Measurements from ENCODE around the gene CSRP3. TPM values are rescaled to one million over a fixed set of nuclear protein-coding genes. Genes with fewer than 3 reads are reported as not detected.

CSRP3 gene
- total RNA-seq, 1 donor from 2014 or later: 1,083 TPM

GRCh38 chr11:19196432-19196831 is 5.4 kb downstream of the CSRP3 start:
- no peak for DNase-seq
- ATAC-seq (ENCODE audit: poor library complexity): peak; percentile 42
- intact Hi-C loops (cut with DNase I): no loop called here

GRCh38 chr11:19194620-19195308 is 7.0 kb downstream of the CSRP3 start:
- ATAC-seq (ENCODE audit: poor library complexity) (no peak), DNase-seq (no peak)
- intact Hi-C loops (cut with DNase I): no loop called here

- no peak for ATAC-seq (ENCODE audit: poor library complexity)
- DNase-seq: no peak
- intact Hi-C loops (cut with DNase I): no loop called here
Measured at GRCh38 chr11:19193916-19194315, 7.9 kb downstream of the CSRP3 start.

- intact Hi-C loops (cut with DNase I): no loop called here
- DNase-seq (no peak), ATAC-seq (ENCODE audit: poor library complexity) (peak; percentile 78)
Measured at GRCh38 chr11:19191530-19192169, 10.1 kb downstream of the CSRP3 start.

GRCh38 chr11:19187833-19188258 is 13.9 kb downstream of the CSRP3 start:
- ATAC-seq (ENCODE audit: poor library complexity) (no peak), DNase-seq (no peak)
- intact Hi-C loops (cut with DNase I): no loop called here

- intact Hi-C loops (cut with DNase I): no loop called here
- DNase-seq (no peak), ATAC-seq (ENCODE audit: poor library complexity) (no peak)
Measured at GRCh38 chr11:19187114-19187832, 14.5 kb downstream of the CSRP3 start.

GRCh38 chr11:19185516-19186052 is 16.2 kb downstream of the CSRP3 start:
- no peak for ATAC-seq (ENCODE audit: poor library complexity)
- DNase-seq: no peak
- intact Hi-C loops (cut with DNase I): no loop called here

GRCh38 chr11:19185036-19185435 is 16.7 kb downstream of the CSRP3 start:
- DNase-seq (no peak), ATAC-seq (ENCODE audit: poor library complexity) (no peak)
- intact Hi-C loops (cut with DNase I): no loop called here

GRCh38 chr11:19183646-19184045 is 18.1 kb downstream of the CSRP3 start:
- intact Hi-C loops (cut with DNase I): no loop called here
- no peak for ATAC-seq (ENCODE audit: poor library complexity)
- DNase-seq: no peak

- ATAC-seq (ENCODE audit: poor library complexity) (peak; percentile 16), DNase-seq (no peak)
- intact Hi-C loops (cut with DNase I): no loop called here
Measured at GRCh38 chr11:19181531-19182261, 20.1 kb downstream of the CSRP3 start.

GRCh38 chr11:19176629-19177186 is 25.1 kb downstream of the CSRP3 start:
- intact Hi-C loops (cut with DNase I): no loop called here
- no peak for DNase-seq
- ATAC-seq (ENCODE audit: poor library complexity): no peak

GRCh38 chr11:19173964-19174638 is 27.7 kb downstream of the CSRP3 start:
- ATAC-seq (ENCODE audit: poor library complexity): no peak
- intact Hi-C loops (cut with DNase I): no loop called here

GRCh38 chr11:19173004-19173689 is 28.6 kb downstream of the CSRP3 start:
- intact Hi-C loops (cut with DNase I): no loop called here
- DNase-seq (no peak), ATAC-seq (ENCODE audit: poor library complexity) (peak; percentile 86)

More at GRCh38 chr11:19173964-19174638, 27.7 kb downstream of the CSRP3 start:
- no peak for DNase-seq

GRCh38 chr11:19168090-19168489 is 33.7 kb downstream of the CSRP3 start:
- ATAC-seq (ENCODE audit: poor library complexity) (peak; percentile 84), DNase-seq (no peak)
- intact Hi-C loops (cut with DNase I): no loop called here

- no peak for DNase-seq
- no peak for ATAC-seq (ENCODE audit: poor library complexity)
- intact Hi-C loops (cut with DNase I): loop anchor here (5.0 kb wide), 1 partner anchor 387 kb away; no protein-coding TSS in a partner anchor
Measured at GRCh38 chr11:19164881-19165280, 36.9 kb downstream of the CSRP3 start.

GRCh38 chr11:19164230-19164855 is 37.4 kb downstream of the CSRP3 start:
- intact Hi-C loops (cut with DNase I): loop anchor here (5.0 kb wide), 1 partner anchor 388 kb away; no protein-coding TSS in a partner anchor
- DNase-seq (no peak), ATAC-seq (ENCODE audit: poor library complexity) (no peak)

- no peak for ATAC-seq (ENCODE audit: poor library complexity)
- intact Hi-C loops (cut with DNase I): loop anchor here (5.0 kb wide), 1 partner anchor 389 kb away; no protein-coding TSS in a partner anchor
- no peak for DNase-seq
Measured at GRCh38 chr11:19163617-19164016, 38.2 kb downstream of the CSRP3 start.
